ENCODE measurements around the gene CSHL1.

DNA sequence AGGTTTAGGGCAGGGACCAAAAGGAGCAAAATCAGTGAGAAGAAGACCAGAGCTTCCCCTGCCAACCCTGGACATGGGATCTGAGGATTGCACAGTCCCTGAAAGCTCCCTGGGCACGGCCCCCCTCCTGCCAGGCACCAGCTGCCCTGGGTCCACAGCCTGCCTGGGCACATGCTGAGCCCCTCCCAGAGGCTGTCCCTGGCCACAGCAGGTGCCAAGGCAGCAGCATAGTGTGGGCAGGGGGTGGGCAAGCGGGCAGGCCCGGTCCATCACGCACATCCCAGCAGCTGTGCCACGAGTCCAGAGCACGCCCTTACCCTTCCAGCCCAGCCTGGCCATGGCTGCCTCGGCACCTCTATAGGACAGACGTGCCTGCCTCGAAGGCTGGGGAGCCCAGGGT is 48.9 kb upstream of the CSHL1 start:
- TF ChIP-seq, protein P1, sequence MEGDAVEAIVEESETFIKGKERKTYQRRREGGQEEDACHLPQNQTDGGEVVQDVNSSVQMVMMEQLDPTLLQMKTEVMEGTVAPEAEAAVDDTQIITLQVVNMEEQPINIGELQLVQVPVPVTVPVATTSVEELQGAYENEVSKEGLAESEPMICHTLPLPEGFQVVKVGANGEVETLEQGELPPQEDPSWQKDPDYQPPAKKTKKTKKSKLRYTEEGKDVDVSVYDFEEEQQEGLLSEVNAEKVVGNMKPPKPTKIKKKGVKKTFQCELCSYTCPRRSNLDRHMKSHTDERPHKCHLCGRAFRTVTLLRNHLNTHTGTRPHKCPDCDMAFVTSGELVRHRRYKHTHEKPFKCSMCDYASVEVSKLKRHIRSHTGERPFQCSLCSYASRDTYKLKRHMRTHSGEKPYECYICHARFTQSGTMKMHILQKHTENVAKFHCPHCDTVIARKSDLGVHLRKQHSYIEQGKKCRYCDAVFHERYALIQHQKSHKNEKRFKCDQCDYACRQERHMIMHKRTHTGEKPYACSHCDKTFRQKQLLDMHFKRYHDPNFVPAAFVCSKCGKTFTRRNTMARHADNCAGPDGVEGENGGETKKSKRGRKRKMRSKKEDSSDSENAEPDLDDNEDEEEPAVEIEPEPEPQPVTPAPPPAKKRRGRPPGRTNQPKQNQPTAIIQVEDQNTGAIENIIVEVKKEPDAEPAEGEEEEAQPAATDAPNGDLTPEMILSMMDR (IDR thresholded peaks at IDR 0.05): no peak
- TF ChIP-seq POLR2A (IDR thresholded peaks at IDR 0.05): no peak
